OCI-LY1 (cell line): ENCODE data around the gene NOP53.

Experiments
- H2AFZ ChIP-seq: fragments of 200-600 bp; sonication (generic), shearing (Covaris generic); 2 replicates; pipeline ENCODE4 v1.6.0; 2014; ENCODE audit warnings: antibody characterized with exemption, mild to moderate bottlenecking, low read length
- H3F3A ChIP-seq: fragments of 200-600 bp; sonication (generic), shearing (Covaris generic); 2 replicates; pipeline ENCODE4 v1.6.0; 2014; ENCODE audit warnings: mild to moderate bottlenecking, antibody characterized with exemption, low read length, moderate library complexity; ENCODE audit not compliant: insufficient read depth
- H3K27ac ChIP-seq: fragments of 200-600 bp; sonication (generic); 2 replicates; pipeline ENCODE4 v1.5.1; 2014; ENCODE audit warnings: low read length, mixed run types, mild to moderate bottlenecking, low read depth; ENCODE audit not compliant: poor library complexity, severe bottlenecking
- H3K27me3 ChIP-seq: fragments of 200-600 bp; sonication (generic); 2 replicates; pipeline ENCODE4 v1.6.0; 2014; ENCODE audit warnings: antibody characterized with exemption, mild to moderate bottlenecking, low read length, moderate library complexity; ENCODE audit not compliant: insufficient read depth
- H3K36me3 ChIP-seq: fragments of 200-600 bp; sonication (generic); 2 replicates; pipeline ENCODE4 v1.6.1; 2014; ENCODE audit warnings: mild to moderate bottlenecking, antibody characterized with exemption, low read length, moderate library complexity, mixed read lengths; ENCODE audit not compliant: insufficient read depth
- H3K4me1 ChIP-seq: fragments of 200-600 bp; sonication (generic); 2 replicates; pipeline ENCODE4 v1.5.1; 2014; ENCODE audit warnings: mild to moderate bottlenecking, low read length, moderate library complexity; ENCODE audit not compliant: insufficient read depth, severe bottlenecking
- H3K4me2 ChIP-seq: fragments of 200-600 bp; sonication (generic), shearing (Covaris generic); 2 replicates; pipeline ENCODE4 v1.6.1; 2014; ENCODE audit warnings: low read length
- H3K4me3 ChIP-seq: fragments of 200-600 bp; sonication (generic); 2 replicates; pipeline ENCODE4 v1.5.1; 2014; ENCODE audit warnings: low read length, low read depth, mild to moderate bottlenecking, mixed read lengths; ENCODE audit not compliant: poor library complexity, severe bottlenecking
- H3K79me2 ChIP-seq: fragments of 200-600 bp; shearing (Covaris generic); 2 replicates; pipeline ENCODE4 v1.6.1; 2016; ENCODE audit warnings: mixed run types, low read length, mixed read lengths; ENCODE audit not compliant: insufficient read depth
- H3K9ac ChIP-seq: fragments of 200-600 bp; sonication (generic), shearing (Covaris generic); 2 replicates; pipeline ENCODE4 v1.6.1; 2014; ENCODE audit warnings: mild to moderate bottlenecking, low read length, mixed read lengths
- H3K9me2 ChIP-seq: fragments of 200-600 bp; sonication (generic), shearing (Covaris generic); 2 replicates; pipeline ENCODE4 v1.6.1; 2014; ENCODE audit warnings: low read depth, mild to moderate bottlenecking, low read length, mixed read lengths
- H3K9me3 ChIP-seq: fragments of 200-600 bp; shearing (Covaris generic); 2 replicates; pipeline ENCODE4 v1.6.1; 2014; ENCODE audit warnings: low read length, mixed read lengths
- H4K20me1 ChIP-seq: fragments of 200-600 bp; sonication (generic), shearing (Covaris generic); 2 replicates; pipeline ENCODE4 v1.6.0; 2016; ENCODE audit warnings: mild to moderate bottlenecking, low read length; ENCODE audit not compliant: insufficient read depth
- EZH2 ChIP-seq: fragments of 200-600 bp; sonication (generic), shearing (Covaris generic); IDR thresholded peaks from 2 replicates; pipeline ENCODE4 v1.8.0; 2017; ENCODE audit warnings: borderline replicate concordance, mixed run types, mild to moderate bottlenecking, antibody characterized with exemption, low read length, moderate library complexity, mixed read lengths
- TF ChIP-seq, protein P1 (sequence below): fragments of 200-600 bp; sonication (generic), shearing (Covaris generic); IDR thresholded peaks from 2 replicates; pipeline ENCODE4 v1.5.1; 2017; ENCODE audit warnings: mild to moderate bottlenecking, antibody characterized with exemption, low read length, moderate library complexity, mixed read lengths

Gene NOP53

DNA sequence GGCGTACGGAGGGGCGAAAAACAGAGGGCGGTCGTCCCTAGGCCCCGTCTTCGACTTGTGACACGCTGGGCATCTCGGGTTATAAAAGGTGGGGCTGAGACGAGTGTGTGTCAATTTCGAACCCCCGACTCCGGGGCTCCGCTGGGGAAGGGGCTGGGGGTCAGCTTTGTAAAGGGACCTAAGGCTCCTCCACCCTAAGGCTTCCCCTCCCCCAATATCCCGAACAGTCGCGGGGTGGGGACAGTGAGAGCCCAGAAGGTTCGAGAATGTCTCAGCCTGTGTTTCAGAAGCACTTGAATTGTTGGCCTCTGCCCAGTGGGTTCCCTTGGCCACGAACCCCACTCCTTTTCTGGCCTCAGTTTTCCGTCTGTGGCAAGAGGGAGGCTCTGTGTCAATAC is 33.6 kb downstream of the NOP53 start:
- H3K79me2 ChIP-seq, result no peaks in the 10 kb centered on the region
- H3K9me2 ChIP-seq, result no peaks in the 10 kb centered on the region
- no peaks in the 10 kb centered on the region for H4K20me1 ChIP-seq
- no peaks in the 10 kb centered on the region for H3K9me3 ChIP-seq
- H2AFZ ChIP-seq, result no peak overlapping the region
- peak overlapping the region; percentile 85 for H3K4me2 ChIP-seq
- H3K36me3 ChIP-seq, result peaks cover 15% of the 10 kb centered on the region; the same call in 1 of the 2 replicates
- peaks cover 12% of the 10 kb centered on the region for H3K4me1 ChIP-seq
- H3K4me3 ChIP-seq, result peak overlapping the region; percentile 83
- H3F3A ChIP-seq, result no peaks in the 10 kb centered on the region
- TF ChIP-seq, protein P1, sequence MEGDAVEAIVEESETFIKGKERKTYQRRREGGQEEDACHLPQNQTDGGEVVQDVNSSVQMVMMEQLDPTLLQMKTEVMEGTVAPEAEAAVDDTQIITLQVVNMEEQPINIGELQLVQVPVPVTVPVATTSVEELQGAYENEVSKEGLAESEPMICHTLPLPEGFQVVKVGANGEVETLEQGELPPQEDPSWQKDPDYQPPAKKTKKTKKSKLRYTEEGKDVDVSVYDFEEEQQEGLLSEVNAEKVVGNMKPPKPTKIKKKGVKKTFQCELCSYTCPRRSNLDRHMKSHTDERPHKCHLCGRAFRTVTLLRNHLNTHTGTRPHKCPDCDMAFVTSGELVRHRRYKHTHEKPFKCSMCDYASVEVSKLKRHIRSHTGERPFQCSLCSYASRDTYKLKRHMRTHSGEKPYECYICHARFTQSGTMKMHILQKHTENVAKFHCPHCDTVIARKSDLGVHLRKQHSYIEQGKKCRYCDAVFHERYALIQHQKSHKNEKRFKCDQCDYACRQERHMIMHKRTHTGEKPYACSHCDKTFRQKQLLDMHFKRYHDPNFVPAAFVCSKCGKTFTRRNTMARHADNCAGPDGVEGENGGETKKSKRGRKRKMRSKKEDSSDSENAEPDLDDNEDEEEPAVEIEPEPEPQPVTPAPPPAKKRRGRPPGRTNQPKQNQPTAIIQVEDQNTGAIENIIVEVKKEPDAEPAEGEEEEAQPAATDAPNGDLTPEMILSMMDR, result no peak
- no peak for TF ChIP-seq EZH2
- H3K27me3 ChIP-seq, result no peaks in the 10 kb centered on the region
- H3K27ac ChIP-seq, result no peak overlapping the region
- H3K9ac ChIP-seq, result peak overlapping the region; percentile 82

DNA sequence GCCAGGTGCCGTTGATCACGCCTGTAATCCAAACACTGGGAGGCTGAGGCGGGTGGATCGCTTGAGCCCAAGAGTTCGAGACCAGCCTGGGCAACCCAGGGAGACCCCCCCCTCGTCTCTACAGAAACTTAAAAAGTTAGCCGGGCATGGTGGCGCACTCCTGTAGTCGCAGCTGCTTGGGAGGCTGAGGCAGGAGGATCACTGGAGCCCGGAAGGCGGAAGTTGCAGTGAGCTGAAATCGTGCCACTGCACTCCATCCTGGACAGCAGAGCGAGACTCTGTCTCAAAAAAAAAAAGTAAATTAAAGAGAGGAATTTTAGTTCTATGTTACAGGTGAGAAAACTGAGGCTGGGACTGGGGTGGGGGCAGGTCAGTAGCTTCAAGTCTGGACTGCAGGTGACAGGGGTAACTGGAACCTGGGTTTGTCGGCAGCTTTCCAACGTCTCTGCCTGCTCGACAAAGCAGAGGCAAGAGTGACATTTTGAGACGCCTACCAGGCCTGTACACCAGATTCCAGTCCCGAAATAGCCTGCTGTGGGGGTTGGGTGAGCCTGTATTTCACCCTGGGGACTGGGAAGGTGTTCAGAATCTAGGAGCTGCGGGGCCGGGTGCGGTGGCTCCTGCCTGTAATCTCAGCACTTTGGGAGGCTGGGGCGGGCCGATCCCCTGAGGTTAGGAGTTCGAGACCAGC is 34.3 kb downstream of the NOP53 start:
- Histone ChIP-seq H3F3A (no peaks in the 10 kb centered on the region), H3K9ac (peak overlapping the region; percentile 82; the same call in 1 of the 2 replicates), H3K36me3 (peaks cover 15% of the 10 kb centered on the region), H2AFZ (no peak overlapping the region), H4K20me1 (no peaks in the 10 kb centered on the region), H3K9me3 (no peaks in the 10 kb centered on the region), H3K79me2 (no peaks in the 10 kb centered on the region), H3K4me3 (peak overlapping the region; percentile 83), H3K4me2 (peak overlapping the region; percentile 85), H3K4me1 (peaks cover 12% of the 10 kb centered on the region), H3K27me3 (no peaks in the 10 kb centered on the region), H3K9me2 (no peaks in the 10 kb centered on the region), H3K27ac (no peak overlapping the region)
- TF ChIP-seq EZH2, result no peak
- TF ChIP-seq, protein P1, result no peak

DNA sequence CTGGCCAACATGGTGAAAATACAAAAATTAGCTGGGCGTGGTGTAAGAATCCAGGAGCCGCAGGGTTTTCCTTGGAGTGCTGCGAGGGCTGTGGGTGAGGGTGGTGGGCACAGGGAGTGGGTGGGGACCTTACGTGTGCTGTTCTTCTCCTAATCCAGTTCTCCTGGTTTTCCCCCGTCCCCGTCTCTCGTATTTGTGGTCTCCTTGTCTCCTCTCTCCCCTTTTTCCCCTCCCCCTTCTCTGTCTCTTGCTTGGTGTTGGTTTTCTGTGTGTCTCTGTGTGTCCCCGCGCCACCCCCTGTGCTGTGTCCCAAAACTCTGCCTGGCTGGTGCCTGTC is 34.8 kb downstream of the NOP53 start:
- Histone ChIP-seq H4K20me1 (no peaks in the 10 kb centered on the region), H3K9ac (no peak overlapping the region), H3K4me3 (peak overlapping the region; percentile 83), H3F3A (no peaks in the 10 kb centered on the region), H3K36me3 (peaks cover 15% of the 10 kb centered on the region), H3K9me3 (no peaks in the 10 kb centered on the region), H3K4me2 (peak overlapping the region; percentile 85; the same call in 1 of the 2 replicates), H3K4me1 (peaks cover 12% of the 10 kb centered on the region), H3K27me3 (no peaks in the 10 kb centered on the region), H3K79me2 (no peaks in the 10 kb centered on the region), H2AFZ (no peak overlapping the region), H3K9me2 (no peaks in the 10 kb centered on the region), H3K27ac (no peak overlapping the region)
- TF ChIP-seq, protein P1, result no peak
- no peak for TF ChIP-seq EZH2
